HCT116 (cell line): ENCODE data around the gene HPS1. TPM values are rescaled to one million over a fixed set of nuclear protein-coding genes. Genes with fewer than 3 reads are reported as not detected.

Experiments
- ATAC-seq: fragments of 200-7000 bp; cut with Tn5 transposase; 2 replicates; pipeline ENCODE4 v1.9.1; 2020; ENCODE audit warnings: mild to moderate bottlenecking, moderate library complexity
- BruUV-seq: library from RNA; stranded (reverse); fragments of 400-500 nt; replicated peaks from 2 replicates; lab custom pipeline; 2021; lab: Mats Ljungman, UMichigan
- CTCF ChIA-PET: fragments of 300-600 bp; sonication (Branson Sonifier 250); formaldehyde crosslinking; loops from one replicate; lab custom pipeline; 2021; ENCODE audit warnings: antibody characterized with exemption; lab: Charles Lee
- POLR2A ChIA-PET: fragments of 300-600, 350-600 bp; sonication (Branson Sonifier 250); formaldehyde crosslinking; loops from one replicate; lab custom pipeline; 2021; ENCODE audit warnings: antibody characterized with exemption; lab: Charles Lee
- RAD21 ChIA-PET, 2 experiments: fragments of 300-600 bp; sonication (Branson Sonifier 250); formaldehyde crosslinking; loops; one replicate each; lab custom pipeline; 2023; ENCODE audit warnings: low total read pairs in 2 of 2; ENCODE audit not compliant: uncharacterized antibody in 2 of 2, unreplicated experiment in 2 of 2, low non-redundant PET in 1 of 2; lab: Charles Lee
- DNase-seq: peaks from one replicate; pipeline ENCODE4 v3.0.0-alpha.2; 2010; ENCODE audit warnings: low read depth, low spot score
- H2AFZ ChIP-seq: fragments of 200-600 bp; shearing (Covaris generic), sonication (generic); 2 replicates; pipeline ENCODE4 v1.6.1; 2017; ENCODE audit warnings: low read depth, mixed run types, mixed read lengths, antibody characterized with exemption, low read length; ENCODE audit not compliant: poor library complexity, severe bottlenecking
- H3K27ac ChIP-seq: 2 replicates; pipeline ENCODE4 v1.5.1; 2012; ENCODE audit warnings: low read depth, low read length
- H3K27me3 ChIP-seq: fragments of 200-600 bp; sonication (generic); 2 replicates; pipeline ENCODE4 v1.6.1; 2016; ENCODE audit warnings: mixed run types, low read length, mixed read lengths; ENCODE audit not compliant: insufficient read depth
- H3K36me3 ChIP-seq, 2 experiments: fragments of 200-500 bp in 1 of 2; fragments of 200-600 bp in 1 of 2; sonication (Bioruptor generic) in 1 of 2; sonication (generic) in 1 of 2; 2 replicates each; pipeline versions ENCODE4 v1.5.1 to v1.6.1; 2014 to 2016; ENCODE audit warnings: low read length in 2 of 2, inconsistent platforms in 1 of 2, mixed read lengths in 1 of 2, mixed run types in 1 of 2; ENCODE audit not compliant: insufficient read depth in 2 of 2, control insufficient read depth in 1 of 2
- H3K4me1 ChIP-seq, 2 experiments: fragments of 200-600 bp in 1 of 2; sonication (generic) in 1 of 2; 2 replicates each; pipeline versions ENCODE4 v1.5.1 to v1.6.1; 2012 to 2017; ENCODE audit warnings: low read length in 2 of 2, inconsistent platforms in 1 of 2, mild to moderate bottlenecking in 1 of 2, mixed read lengths in 1 of 2, mixed run types in 1 of 2, moderate library complexity in 1 of 2; ENCODE audit not compliant: insufficient read depth in 2 of 2, control insufficient read depth in 1 of 2
- H3K4me2 ChIP-seq: fragments of 200-600 bp; sonication (generic); 2 replicates; pipeline ENCODE4 v1.6.1; 2017; ENCODE audit warnings: mixed run types, low read length, mixed read lengths
- H3K4me3 ChIP-seq, 2 experiments: fragments of 200-600 bp in 1 of 2; sonication (generic) in 1 of 2; replicated peaks in 1 of 2; 2 replicates each; pipeline ENCODE4 v1.5.1; 2011 to 2016; ENCODE audit warnings: low read length in 2 of 2, control low read depth in 1 of 2, low read depth in 1 of 2, mild to moderate bottlenecking in 1 of 2, mixed read lengths in 1 of 2, mixed run types in 1 of 2
- H3K79me2 ChIP-seq: fragments of 200-600 bp; sonication (generic); 2 replicates; pipeline ENCODE4 v1.6.1; 2017; ENCODE audit warnings: mild to moderate bottlenecking, mixed run types, low read length, moderate library complexity, mixed read lengths; ENCODE audit not compliant: insufficient read depth
- H3K9ac ChIP-seq: fragments of 200-600 bp; sonication (generic); 2 replicates; pipeline ENCODE4 v1.6.1; 2016; ENCODE audit warnings: low read length, mixed read lengths
- H3K9me2 ChIP-seq: fragments of 200-600 bp; sonication (generic), shearing (Covaris generic); 2 replicates; pipeline ENCODE4 v1.6.1; 2017; ENCODE audit warnings: mixed run types, mild to moderate bottlenecking, moderate library complexity; ENCODE audit not compliant: insufficient read depth
- H3K9me3 ChIP-seq, 2 experiments: fragments of 200-500 bp in 1 of 2; fragments of 200-600 bp in 1 of 2; sonication (Bioruptor generic) in 1 of 2; sonication (generic) in 1 of 2; 2 replicates each; pipeline ENCODE4 v1.6.1; 2014 to 2017; ENCODE audit warnings: low read length in 2 of 2, mixed read lengths in 2 of 2, inconsistent platforms in 1 of 2, low read depth in 1 of 2, mild to moderate bottlenecking in 1 of 2, mixed run types in 1 of 2, moderate library complexity in 1 of 2; ENCODE audit not compliant: control insufficient read depth in 1 of 2, insufficient read depth in 1 of 2
- H4K20me1 ChIP-seq: fragments of 200-600 bp; sonication (generic), shearing (Covaris generic); 2 replicates; pipeline ENCODE4 v1.6.1; 2017; ENCODE audit warnings: mixed run types, mild to moderate bottlenecking, moderate library complexity; ENCODE audit not compliant: insufficient read depth
- ATF3 ChIP-seq: IDR thresholded peaks from 2 replicates; pipeline ENCODE4 v1.6.1; 2012
- CBX3 ChIP-seq: IDR thresholded peaks from 2 replicates; pipeline ENCODE4 v1.6.1; 2012; ENCODE audit warnings: low read depth
- CEBPB ChIP-seq: IDR thresholded peaks from 2 replicates; pipeline ENCODE4 v1.6.1; 2012; ENCODE audit warnings: low read depth
- EGR1 ChIP-seq: IDR thresholded peaks from 2 replicates; pipeline ENCODE4 v1.6.1; 2012; ENCODE audit warnings: low read depth
- ELF1 ChIP-seq: IDR thresholded peaks from 2 replicates; pipeline ENCODE4 v1.6.1; 2012; ENCODE audit warnings: low read depth, borderline replicate concordance
- FOSL1 ChIP-seq: IDR thresholded peaks from 2 replicates; pipeline ENCODE4 v1.6.1; 2012; ENCODE audit warnings: low read depth
- POLR2A ChIP-seq: IDR thresholded peaks from 2 replicates; pipeline ENCODE4 v1.7.0; 2011; ENCODE audit warnings: borderline replicate concordance; ENCODE audit not compliant: insufficient read depth, insufficient read length; ENCODE audit errors: extremely low read depth
- POLR2AphosphoS5 ChIP-seq: IDR thresholded peaks from 2 replicates; pipeline ENCODE4 v1.6.1; 2011; ENCODE audit warnings: mild to moderate bottlenecking, low read depth, low read length, moderate library complexity
- RAD21 ChIP-seq: IDR thresholded peaks from 2 replicates; pipeline ENCODE4 v1.6.1; 2012; ENCODE audit warnings: low read depth, mild to moderate bottlenecking
- REST ChIP-seq: IDR thresholded peaks from 2 replicates; pipeline ENCODE4 v1.6.1; 2012; ENCODE audit warnings: low read depth
- SIN3A ChIP-seq: IDR thresholded peaks from 2 replicates; pipeline ENCODE4 v1.6.1; 2012; ENCODE audit warnings: low read depth
- SP1 ChIP-seq: IDR thresholded peaks from 2 replicates; pipeline ENCODE4 v1.6.1; 2012; ENCODE audit warnings: low read depth
- SRF ChIP-seq: IDR thresholded peaks from 2 replicates; pipeline ENCODE4 v1.6.1; 2012; ENCODE audit warnings: low read depth
- ZFX ChIP-seq: fragments of 450-650 bp; IDR thresholded peaks from 2 replicates; pipeline ENCODE4 v1.6.1; 2017
- ZNF274 ChIP-seq: fragments of 200-500 bp; sonication (Bioruptor generic); IDR thresholded peaks from 2 replicates; pipeline ENCODE4 v1.6.1; 2014; ENCODE audit warnings: mild to moderate bottlenecking, low read depth, low read length, inconsistent platforms
- intact Hi-C: fragments of 100-400 bp; cut with micrococcal nuclease; formaldehyde crosslinking; loops from 2 replicates; pipeline ENCODE4 v1.10.0; 2022
- total RNA-seq: library from RNA; stranded (reverse); gene quantifications from one replicate; pipeline ENCODE4 v1.2.1, GENCODE V29; 2021; ENCODE audit not compliant: unreplicated experiment
- TF ChIP-seq, protein P1 (sequence below): IDR thresholded peaks from 2 replicates; pipeline ENCODE4 v1.6.1; 2011; ENCODE audit warnings: mild to moderate bottlenecking, low read length, moderate library complexity; ENCODE audit not compliant: insufficient replicate concordance; ENCODE audit errors: extremely low read depth

HPS1 gene
- total RNA-seq, 1 experiment from 2014 or later, result 64.3 TPM

DNA sequence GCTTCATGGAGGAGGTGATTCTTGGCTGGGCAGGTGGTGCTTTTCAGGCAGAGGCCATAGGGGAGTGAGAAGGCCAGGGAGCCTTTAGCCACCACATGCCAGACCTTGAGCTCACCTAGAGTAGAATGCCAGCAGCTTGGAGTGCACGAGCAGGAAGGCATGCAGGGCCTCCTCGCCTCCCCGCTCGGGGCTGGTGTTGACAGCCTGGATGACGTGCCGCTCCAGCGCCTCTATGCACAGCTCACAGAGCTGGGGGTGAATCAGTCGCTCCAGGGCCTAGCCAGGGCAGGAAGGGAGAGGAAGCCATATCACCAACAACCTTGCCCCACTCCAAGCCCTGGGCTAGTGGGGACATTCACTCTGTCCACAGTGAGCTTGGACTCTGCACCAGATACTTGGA, 15.7 kb downstream of the HPS1 start:
- no peak for ATAC-seq

More for the DNA sequence above, 15.7 kb downstream of the HPS1 start:
- no peak for TF ChIP-seq FOSL1
- TF ChIP-seq POLR2A, result no peak
- TF ChIP-seq SP1, result no peak
- TF ChIP-seq RAD21, result no peak
- TF ChIP-seq CEBPB, result no peak
- no peak for TF ChIP-seq POLR2AphosphoS5
- no peak for TF ChIP-seq ATF3
- no peak for TF ChIP-seq EGR1
- no peak for TF ChIP-seq REST
- TF ChIP-seq, protein P1, sequence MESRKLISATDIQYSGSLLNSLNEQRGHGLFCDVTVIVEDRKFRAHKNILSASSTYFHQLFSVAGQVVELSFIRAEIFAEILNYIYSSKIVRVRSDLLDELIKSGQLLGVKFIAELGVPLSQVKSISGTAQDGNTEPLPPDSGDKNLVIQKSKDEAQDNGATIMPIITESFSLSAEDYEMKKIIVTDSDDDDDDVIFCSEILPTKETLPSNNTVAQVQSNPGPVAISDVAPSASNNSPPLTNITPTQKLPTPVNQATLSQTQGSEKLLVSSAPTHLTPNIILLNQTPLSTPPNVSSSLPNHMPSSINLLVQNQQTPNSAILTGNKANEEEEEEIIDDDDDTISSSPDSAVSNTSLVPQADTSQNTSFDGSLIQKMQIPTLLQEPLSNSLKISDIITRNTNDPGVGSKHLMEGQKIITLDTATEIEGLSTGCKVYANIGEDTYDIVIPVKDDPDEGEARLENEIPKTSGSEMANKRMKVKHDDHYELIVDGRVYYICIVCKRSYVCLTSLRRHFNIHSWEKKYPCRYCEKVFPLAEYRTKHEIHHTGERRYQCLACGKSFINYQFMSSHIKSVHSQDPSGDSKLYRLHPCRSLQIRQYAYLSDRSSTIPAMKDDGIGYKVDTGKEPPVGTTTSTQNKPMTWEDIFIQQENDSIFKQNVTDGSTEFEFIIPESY, result no peak
- no peak for TF ChIP-seq ZNF274
- no peak for TF ChIP-seq SRF
- no peak for TF ChIP-seq CBX3
- no peak for TF ChIP-seq SIN3A
- no peak for TF ChIP-seq ZFX
- TF ChIP-seq ELF1, result no peak
- no peaks in the 10 kb centered on the region for H3K9me2 ChIP-seq
- no peak overlapping the region for H2AFZ ChIP-seq
- no peaks in the 10 kb centered on the region for H4K20me1 ChIP-seq
- no peak for DNase-seq
- H3K27ac ChIP-seq, result no peak overlapping the region
- no TSS peak for BruUV-seq
- H3K4me3 ChIP-seq, result no peak overlapping the region
- peaks cover 22 to 35% of the 10 kb centered on the region in 2 experiments; a peak in 3 of 4 replicates for H3K36me3 ChIP-seq
- no peaks in the 10 kb centered on the region for H3K27me3 ChIP-seq
- RAD21 ChIA-PET, result no interaction called here
- peaks cover 0 to 12% of the 10 kb centered on the region in 2 experiments; a peak in 3 of 4 replicates for H3K4me1 ChIP-seq
- no peak overlapping the region for H3K9ac ChIP-seq
- H3K9me3 ChIP-seq, result no peaks in the 10 kb centered on the region
- CTCF ChIA-PET, result no interaction called here
- intact Hi-C loops, result no loop called here
- POLR2A ChIA-PET, result no interaction called here
- no peak overlapping the region for H3K4me2 ChIP-seq
- H3K79me2 ChIP-seq, result no peaks in the 10 kb centered on the region
